ENCODE data around the gene TNFRSF25. TPM values are rescaled to one million over a fixed set of nuclear protein-coding genes. Genes with fewer than 3 reads are reported as not detected.
A peak's percentile ranks its signal among the peaks of the same experiment; 100 is the strongest.
"Not testable (repeated sequence)": the region's sequence is repeated elsewhere in the genome, so short reads cannot be mapped to it uniquely, and the experiment has no call there.

Gene TNFRSF25
- total and polyA plus RNA-seq, 10 of the 15 experiments (the other 5 are each of a cell fraction or from before 2014, with no cell fraction given) = 0.23 to 8.6 (median 0.46) TPM; not detected in 5

- BruUV-seq (replicated peaks); RAD21 ChIA-PET (ENCODE audit: unreplicated experiment); H3K27ac ChIP-seq (ENCODE audit: control insufficient read depth, insufficient read depth); H3K9me3 ChIP-seq (replicated peaks; ENCODE audit: control insufficient read depth, insufficient read depth, low read length); H3K4me1 ChIP-seq (ENCODE audit: control insufficient read depth, insufficient read depth, low read length); H3K79me2 ChIP-seq (ENCODE audit: control insufficient read depth, insufficient read depth, low read length); in situ Hi-C loops (cut with MboI); H4K20me1 ChIP-seq (ENCODE audit: control insufficient read depth, insufficient read depth); ATAC-seq; H3K4me3 ChIP-seq; POLR2A ChIA-PET; SMC1A ChIA-PET (ENCODE audit: uncharacterized antibody, unreplicated experiment); FAIRE-seq; H2AFZ ChIP-seq (ENCODE audit: control insufficient read depth, low read depth, low read length); CTCF ChIA-PET; H3K9ac ChIP-seq (ENCODE audit: control insufficient read depth, insufficient read depth, low read length); H3K36me3 ChIP-seq (ENCODE audit: control insufficient read depth in 2 of 2, insufficient read depth in 2 of 2, low read length in 1 of 2); DNase-seq (ENCODE audit: low read depth, low spot score); H3K4me2 ChIP-seq (ENCODE audit: control insufficient read depth, insufficient read depth); intact Hi-C loops (cut with micrococcal nuclease; ENCODE audit: unreplicated experiment); H3K27me3 ChIP-seq (replicated peaks in 1 of 2; ENCODE audit: control insufficient read depth in 2 of 2, insufficient read depth in 2 of 2, low read length in 1 of 2): not testable (repeated sequence)
- 30% methylated on average over 45 of the region's 58 CpGs for WGBS (ENCODE audit: insufficient coverage, insufficient replicate concordance, low lambda C conversion rate, missing lambda C conversion rate)
These were observed 10.0 kb downstream of the TNFRSF25 start for GRCh38 chr1:6455752-6456520.

DNA sequence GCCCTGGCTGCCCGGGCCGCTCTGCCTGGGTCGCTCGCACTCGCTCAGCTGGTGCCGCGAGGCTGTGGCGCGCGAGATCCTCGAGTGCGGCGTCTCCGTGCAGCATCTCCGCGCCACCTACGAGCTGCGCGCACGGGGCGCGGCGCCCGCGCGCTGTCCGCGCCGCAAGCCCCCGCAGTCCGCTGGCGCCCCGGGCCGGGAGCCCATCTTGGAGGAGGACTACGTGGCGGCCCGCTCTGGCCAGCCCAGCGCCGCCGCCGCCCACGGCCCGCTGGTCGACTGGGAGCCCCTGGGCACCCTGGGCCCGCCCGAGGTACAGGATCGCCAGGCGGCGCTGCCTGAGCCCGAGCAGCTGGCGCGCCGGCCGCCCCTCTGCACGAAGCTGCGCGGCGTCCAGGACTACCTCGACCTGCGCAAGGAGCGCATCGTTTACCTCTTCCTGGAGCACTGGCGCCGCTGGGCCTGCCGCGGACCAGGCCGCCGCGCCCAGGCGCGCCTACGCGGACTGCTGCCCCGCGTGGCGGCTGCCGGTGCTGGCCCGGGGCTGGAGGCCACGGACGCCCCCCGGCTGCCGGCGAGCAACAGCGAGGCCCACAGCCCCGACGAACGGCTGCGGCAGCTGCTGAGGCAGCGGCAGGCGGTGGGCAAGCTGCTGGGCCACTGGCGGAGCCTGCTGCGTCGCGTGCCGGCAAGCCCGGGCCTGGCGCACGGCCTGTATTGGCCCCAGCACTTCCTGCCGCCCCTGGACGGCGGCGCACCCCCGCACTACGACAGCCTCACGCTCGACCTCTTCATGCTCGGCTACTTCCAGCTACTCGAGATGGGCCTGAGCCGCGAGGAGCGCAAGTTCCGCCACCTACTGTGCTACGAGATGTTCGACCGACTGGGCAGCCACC is 10.9 kb downstream of the TNFRSF25 start:
- Histone ChIP-seq H3K27me3 (replicated peaks in 1 of 2; ENCODE audit: control insufficient read depth in 2 of 2, insufficient read depth in 2 of 2, low read length in 1 of 2) (peaks cover 0 to 4% of the 10 kb centered on the region in 2 experiments; a peak in 2 of 4 replicates), H3K4me3 (no peak overlapping the region), H4K20me1 (ENCODE audit: control insufficient read depth, insufficient read depth) (no peaks in the 10 kb centered on the region), H3K9ac (ENCODE audit: control insufficient read depth, insufficient read depth, low read length) (no peak overlapping the region), H3K4me1 (ENCODE audit: control insufficient read depth, insufficient read depth, low read length) (no peaks in the 10 kb centered on the region), H3K27ac (ENCODE audit: control insufficient read depth, insufficient read depth) (no peak overlapping the region), H2AFZ (ENCODE audit: control insufficient read depth, low read depth, low read length) (no peak overlapping the region), H3K4me2 (ENCODE audit: control insufficient read depth, insufficient read depth) (no peak overlapping the region), H3K79me2 (ENCODE audit: control insufficient read depth, insufficient read depth, low read length) (no peaks in the 10 kb centered on the region), H3K9me3 (replicated peaks; ENCODE audit: control insufficient read depth, insufficient read depth, low read length) (no peaks in the 10 kb centered on the region), H3K36me3 (ENCODE audit: control insufficient read depth in 2 of 2, insufficient read depth in 2 of 2, low read length in 1 of 2) (no peaks in the 10 kb centered on the region)
- BruUV-seq (replicated peaks) = no TSS peak
- ChIA-PET RAD21 (ENCODE audit: unreplicated experiment) (no interaction called here), POLR2A (no interaction called here), SMC1A (ENCODE audit: uncharacterized antibody, unreplicated experiment) (no interaction called here), CTCF (no interaction called here)
- 13% methylated on average over 59 of the region's 115 CpGs for WGBS (ENCODE audit: insufficient coverage, insufficient replicate concordance, low lambda C conversion rate, missing lambda C conversion rate)
- in situ Hi-C loops (cut with MboI) = no loop called here
- peak in 1 of 2 experiments; percentile 45; a peak in 1 of 4 replicates for TF ChIP-seq BHLHE40 (IDR thresholded peaks at IDR 0.05; ENCODE audit: borderline replicate concordance in 1 of 2, low read depth in 2 of 2, low read length in 1 of 2)
- TF ChIP-seq HDAC6 (IDR thresholded peaks at IDR 0.05; ENCODE audit: unreplicated experiment) = peak; percentile 80
- no peak for TF ChIP-seq KAT2A (conservative IDR thresholded peaks at IDR 0.05; ENCODE audit: control insufficient read depth, low read depth, low read length)
- ATAC-seq = peak; percentile 28
- intact Hi-C loops (cut with micrococcal nuclease; ENCODE audit: unreplicated experiment) = no loop called here
- no peak for DNase-seq (ENCODE audit: low read depth, low spot score)
- FAIRE-seq = no peak

DNA sequence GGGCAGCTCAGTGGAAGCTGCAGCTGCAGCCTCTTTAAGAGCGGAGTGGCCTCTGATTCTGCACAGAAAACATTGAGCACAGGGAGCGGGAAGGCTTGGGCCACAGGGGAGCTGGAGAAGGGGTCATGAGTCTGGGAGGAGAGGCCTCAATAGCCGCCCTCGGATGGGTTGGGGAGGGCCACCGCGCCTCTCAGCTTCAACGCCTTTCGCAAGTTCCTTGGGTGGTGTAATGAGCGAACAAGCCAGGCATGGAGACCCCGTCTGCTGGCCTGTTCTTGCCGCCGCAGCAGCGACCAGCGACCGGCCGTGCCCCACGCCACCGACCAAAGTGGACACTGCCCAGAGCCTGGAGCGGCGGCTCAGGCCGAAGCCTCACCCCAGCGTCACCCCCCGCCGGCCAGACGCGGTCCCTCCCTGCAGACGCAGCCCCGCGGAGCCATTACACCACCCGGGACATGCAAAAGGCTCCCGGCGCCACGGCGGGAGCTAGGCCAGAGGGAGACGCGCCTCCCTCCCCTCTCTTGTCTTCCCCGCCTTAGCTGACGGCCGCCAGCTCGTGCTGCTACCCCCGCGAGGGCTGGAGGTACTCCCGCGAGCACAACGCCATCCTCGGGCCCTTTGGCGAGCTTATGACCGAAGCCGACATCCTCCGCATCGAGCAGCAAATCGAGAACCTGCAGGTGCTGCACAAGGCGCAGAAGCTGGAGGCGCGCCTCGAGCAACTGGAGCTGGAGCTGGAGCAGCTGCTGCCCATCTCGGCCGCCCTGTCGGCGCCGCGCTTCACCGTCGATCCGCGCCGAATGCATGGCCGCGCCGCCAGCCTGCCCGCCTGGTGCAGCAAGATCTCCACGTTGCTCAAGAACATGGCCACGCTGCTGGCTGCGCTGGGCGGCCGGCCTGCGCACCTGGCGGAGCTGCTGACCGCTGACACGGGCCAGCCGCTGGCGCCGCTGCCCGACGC is 11.8 kb downstream of the TNFRSF25 start:
- POLR2A ChIA-PET; H3K36me3 ChIP-seq (ENCODE audit: control insufficient read depth in 2 of 2, insufficient read depth in 2 of 2, low read length in 1 of 2); CTCF ChIA-PET; H3K27ac ChIP-seq (ENCODE audit: control insufficient read depth, insufficient read depth); H2AFZ ChIP-seq (ENCODE audit: control insufficient read depth, low read depth, low read length); H3K27me3 ChIP-seq (replicated peaks in 1 of 2; ENCODE audit: control insufficient read depth in 2 of 2, insufficient read depth in 2 of 2, low read length in 1 of 2); H3K9ac ChIP-seq (ENCODE audit: control insufficient read depth, insufficient read depth, low read length); H3K4me3 ChIP-seq; H3K9me3 ChIP-seq (replicated peaks; ENCODE audit: control insufficient read depth, insufficient read depth, low read length); FAIRE-seq; ATAC-seq; RAD21 ChIA-PET (ENCODE audit: unreplicated experiment); H3K4me1 ChIP-seq (ENCODE audit: control insufficient read depth, insufficient read depth, low read length); H3K4me2 ChIP-seq (ENCODE audit: control insufficient read depth, insufficient read depth); in situ Hi-C loops (cut with MboI); H3K79me2 ChIP-seq (ENCODE audit: control insufficient read depth, insufficient read depth, low read length); SMC1A ChIA-PET (ENCODE audit: uncharacterized antibody, unreplicated experiment); DNase-seq (ENCODE audit: low read depth, low spot score); intact Hi-C loops (cut with micrococcal nuclease; ENCODE audit: unreplicated experiment); H4K20me1 ChIP-seq (ENCODE audit: control insufficient read depth, insufficient read depth); BruUV-seq (replicated peaks): not testable (repeated sequence)
- 42% methylated on average over 73 of the region's 85 CpGs for WGBS (ENCODE audit: insufficient coverage, insufficient replicate concordance, low lambda C conversion rate, missing lambda C conversion rate)
